Ureter (tissue), 1 donor: ENCODE results near the gene OPRPN. TPM values are rescaled to one million over a fixed set of nuclear protein-coding genes. Genes with fewer than 3 reads are reported as not detected.

Experiments used
- total RNA-seq: library from RNA; stranded (reverse); gene quantifications from one replicate; pipeline ENCODE4 v1.2.4, GENCODE V29; 2023
- donor health status: DM: yes; HTN: yes; CAD: no.

OPRPN gene
- total RNA-seq, 1 donor from 2014 or later, result not detected

Other genes with a start within 250 kb of the OPRPN start
- gene PRR27, start 243.7 kb upstream of the OPRPN start, total RNA-seq, result not detected
- gene ODAM, start 202.2 kb upstream of the OPRPN start, total RNA-seq, result not detected
- not detected for gene FDCSP, start 171.8 kb upstream of the OPRPN start, total RNA-seq
- gene CSN3, start 155.3 kb upstream of the OPRPN start, total RNA-seq, result not detected
- gene CABS1, start 63.0 kb upstream of the OPRPN start, total RNA-seq, result not detected
- not detected for gene SMR3A, start 37.2 kb upstream of the OPRPN start, total RNA-seq
- not detected for gene SMR3B, start 14.8 kb upstream of the OPRPN start, total RNA-seq
- gene MUC7, start 74.3 kb downstream of the OPRPN start, total RNA-seq, result not detected
- gene AMTN, start 120.6 kb downstream of the OPRPN start, total RNA-seq, result not detected
- not detected for gene AMBN, start 194.3 kb downstream of the OPRPN start, total RNA-seq
- 0.05 TPM for gene ENAM, start 230.8 kb downstream of the OPRPN start, total RNA-seq